B cell (primary cell): ENCODE measurements around the gene KNSTRN. TPM values are rescaled to one million over a fixed set of nuclear protein-coding genes. Genes with fewer than 3 reads are reported as not detected.

Experiments used
- ATAC-seq: fragments of 200-7000 bp; cut with Tn5 transposase; one replicate; pipeline ENCODE4 v1.10.0; 2021; ENCODE audit warnings: low read depth, mild to moderate bottlenecking, moderate number of reproducible peaks, moderate library complexity
- CTCF ChIA-PET: fragments of 350-600 bp; sonication (Branson Sonifier 250); formaldehyde crosslinking; loops from one replicate; lab custom pipeline; 2021; ENCODE audit warnings: antibody characterized with exemption, inconsistent platforms; lab: Charles Lee
- POLR2A ChIA-PET: fragments of 350-600 bp; sonication (Branson Sonifier 250); formaldehyde crosslinking; loops from one replicate; lab custom pipeline; 2021; ENCODE audit warnings: antibody characterized with exemption; lab: Charles Lee
- DNase-seq: peaks from one replicate; pipeline ENCODE4 v3.0.0; 2013
- H2AFZ ChIP-seq: 2 replicates; pipeline ENCODE4 v1.6.1; 2012; ENCODE audit warnings: mild to moderate bottlenecking, low read depth, low read length; ENCODE audit not compliant: insufficient read depth, poor library complexity, severe bottlenecking
- H3K27ac ChIP-seq, 2 donors: 1 replicate in 1 of 2; 2 replicates in 1 of 2; pipeline ENCODE4 v1.5.1; 2012 to 2013; ENCODE audit warnings: low read length in 2 of 2, mild to moderate bottlenecking in 2 of 2, moderate library complexity in 1 of 2
- H3K27me3 ChIP-seq, 4 experiments: fragments of 200-600 bp in 1 of 4; sonication (generic) in 1 of 4; replicated peaks in 1 of 4; 1 replicate in 2 of 4; 2 replicates in 2 of 4; pipeline versions ENCODE4 v1.6.1 to v1.7.0; 2013 to 2016; ENCODE audit warnings: low read length in 3 of 4, mild to moderate bottlenecking in 2 of 4, mixed read lengths in 1 of 4, moderate library complexity in 1 of 4; ENCODE audit not compliant: insufficient read depth in 4 of 4, control insufficient read depth in 3 of 4; ENCODE audit errors: control extremely low read depth in 1 of 4
- H3K36me3 ChIP-seq, 2 experiments: replicated peaks in 1 of 2; 1 replicate in 1 of 2; 2 replicates in 1 of 2; pipeline versions ENCODE4 v1.6.1 to v1.7.1; 2013; ENCODE audit warnings: low read length in 1 of 2; ENCODE audit not compliant: insufficient read depth in 2 of 2, control insufficient read depth in 1 of 2; ENCODE audit errors: control extremely low read depth in 1 of 2, extremely low read depth in 1 of 2
- H3K4me1 ChIP-seq, 2 donors: fragments of 200-600 bp in 1 of 2; sonication (generic) in 1 of 2; 1 replicate in 1 of 2; 2 replicates in 1 of 2; pipeline versions ENCODE4 v1.5.1 to v1.6.1; 2013 to 2017; ENCODE audit warnings: low read length in 2 of 2; ENCODE audit not compliant: control insufficient read depth in 2 of 2, insufficient read depth in 2 of 2
- H3K4me2 ChIP-seq: replicated peaks from 2 replicates; pipeline ENCODE3; 2012; ENCODE audit warnings: mild to moderate bottlenecking, low read depth, low read length; ENCODE audit not compliant: poor library complexity, severe bottlenecking
- H3K4me3 ChIP-seq, 5 experiments: fragments of 200-600 bp in 1 of 5; sonication (generic) in 1 of 5; 1 replicate in 3 of 5; 2 replicates in 2 of 5; pipeline versions ENCODE4 v1.5.1 to v1.7.0; 2011 to 2016; ENCODE audit warnings: low read length in 4 of 5, mild to moderate bottlenecking in 4 of 5, low read depth in 2 of 5, control low read depth in 1 of 5, moderate library complexity in 1 of 5; ENCODE audit not compliant: insufficient read depth in 1 of 5; ENCODE audit errors: control extremely low read depth in 1 of 5, extremely low read depth in 1 of 5
- H3K79me2 ChIP-seq: fragments of 200-600 bp; sonication (generic); one replicate; pipeline ENCODE4 v1.6.0; 2016; ENCODE audit warnings: low read length; ENCODE audit not compliant: control insufficient read depth, insufficient read depth
- H3K9ac ChIP-seq: fragments of 200-600 bp; sonication (generic); 2 replicates; pipeline ENCODE4 v1.6.1; 2017; ENCODE audit warnings: mild to moderate bottlenecking, low read length, moderate library complexity
- H3K9me3 ChIP-seq, 3 donors: one replicate each; pipeline versions ENCODE4 v1.6.1 to v1.7.1; 2013; ENCODE audit warnings: low read length in 2 of 3; ENCODE audit not compliant: control insufficient read depth in 2 of 3, insufficient read depth in 1 of 3; ENCODE audit errors: control extremely low read depth in 1 of 3
- H4K20me1 ChIP-seq: 2 replicates; pipeline ENCODE4 v1.6.0; 2012; ENCODE audit warnings: mild to moderate bottlenecking, low read length; ENCODE audit not compliant: insufficient read depth, control insufficient read depth, poor library complexity, severe bottlenecking
- H3K27ac Mint-ChIP-seq: one replicate; pipeline ENCODE4 v1.8.0; 2021; ENCODE audit warnings: mixed read lengths
- H3K27me3 Mint-ChIP-seq: one replicate; pipeline ENCODE4 v1.8.0; 2021; ENCODE audit warnings: mixed read lengths
- H3K4me1 Mint-ChIP-seq: one replicate; pipeline ENCODE4 v1.8.0; 2021; ENCODE audit warnings: mixed read lengths
- H3K4me3 Mint-ChIP-seq: one replicate; pipeline ENCODE4 v1.8.0; 2021; ENCODE audit warnings: mixed read lengths
- H3K9me3 Mint-ChIP-seq: one replicate; pipeline ENCODE4 v1.8.0; 2022; ENCODE audit warnings: mixed read lengths; ENCODE audit not compliant: insufficient read depth
- EZH2 ChIP-seq: IDR thresholded peaks from 2 replicates; pipeline ENCODE4 v1.6.1; 2012; ENCODE audit warnings: borderline replicate concordance, low read depth, mild to moderate bottlenecking, moderate library complexity, low read length; ENCODE audit not compliant: insufficient read depth, poor library complexity, severe bottlenecking
- WGBS: methylation state at CpG from one replicate; pipeline ENCODE4 v1.1.5; 2013; ENCODE audit warnings: missing lambda C conversion rate; ENCODE audit not compliant: insufficient coverage; 5-methylcytosine and 5-hydroxymethylcytosine counted together
- intact Hi-C: fragments of 100-400 bp; cut with micrococcal nuclease; formaldehyde crosslinking; loops from one replicate; pipeline ENCODE4 v1.10.0; 2022
- polyA plus RNA-seq: library from polyadenylated mRNA; depleted of rRNA; stranded (reverse); fragments of >200 nt; gene quantifications from 2 replicates; pipeline ENCODE4 v1.2.3, GENCODE V29; 2012
- total RNA-seq, 2 donors: library from RNA; stranded (reverse); fragments of 120-200 nt in 1 of 2; gene quantifications; 1 replicate in 1 of 2; 2 replicates in 1 of 2; pipeline versions ENCODE4 v1.2.3 to v1.2.4, GENCODE V29; 2013 to 2022
- TF ChIP-seq, protein P1 (sequence below): fragments of 200-600 bp; IDR thresholded peaks from one replicate; pipeline ENCODE4 v1.8.0; 2022; ENCODE audit warnings: antibody characterized with exemption, mild to moderate bottlenecking

The KNSTRN gene
- total and polyA plus RNA-seq, 2 donors (not counting 1 experiment from before 2014, with no cell fraction given): 4.0 to 14.0 TPM

DNA sequence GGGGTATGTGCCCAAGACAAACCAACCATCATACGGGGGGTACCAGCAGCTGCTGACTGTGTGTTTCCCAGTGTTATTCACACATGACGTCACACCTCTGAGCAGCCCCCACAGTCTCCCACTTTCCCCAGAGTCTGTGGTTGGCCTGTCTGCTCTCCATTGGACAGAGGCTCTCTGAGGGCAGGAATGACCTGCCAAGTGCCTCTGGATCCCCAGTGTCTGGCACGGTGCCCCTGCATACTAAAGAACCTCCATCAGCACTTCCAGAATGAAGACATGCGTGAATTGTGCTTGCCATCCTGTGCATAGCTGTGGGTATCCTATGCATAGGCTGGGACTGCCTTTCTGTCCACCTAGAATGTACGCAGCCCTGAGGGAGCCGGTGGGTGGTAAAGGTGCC is 38.3 kb upstream of the KNSTRN start:
- no peaks in the 10 kb centered on the region for H3K27me3 ChIP-seq
- H3K4me2 ChIP-seq: peak overlapping the region; percentile 7
- no peak overlapping the region for H3K27ac ChIP-seq
- no peak overlapping the region for H3K4me3 Mint-ChIP-seq
- no peaks in the 10 kb centered on the region for H3K36me3 ChIP-seq
- TF ChIP-seq EZH2: no peak
- TF ChIP-seq, protein P1, sequence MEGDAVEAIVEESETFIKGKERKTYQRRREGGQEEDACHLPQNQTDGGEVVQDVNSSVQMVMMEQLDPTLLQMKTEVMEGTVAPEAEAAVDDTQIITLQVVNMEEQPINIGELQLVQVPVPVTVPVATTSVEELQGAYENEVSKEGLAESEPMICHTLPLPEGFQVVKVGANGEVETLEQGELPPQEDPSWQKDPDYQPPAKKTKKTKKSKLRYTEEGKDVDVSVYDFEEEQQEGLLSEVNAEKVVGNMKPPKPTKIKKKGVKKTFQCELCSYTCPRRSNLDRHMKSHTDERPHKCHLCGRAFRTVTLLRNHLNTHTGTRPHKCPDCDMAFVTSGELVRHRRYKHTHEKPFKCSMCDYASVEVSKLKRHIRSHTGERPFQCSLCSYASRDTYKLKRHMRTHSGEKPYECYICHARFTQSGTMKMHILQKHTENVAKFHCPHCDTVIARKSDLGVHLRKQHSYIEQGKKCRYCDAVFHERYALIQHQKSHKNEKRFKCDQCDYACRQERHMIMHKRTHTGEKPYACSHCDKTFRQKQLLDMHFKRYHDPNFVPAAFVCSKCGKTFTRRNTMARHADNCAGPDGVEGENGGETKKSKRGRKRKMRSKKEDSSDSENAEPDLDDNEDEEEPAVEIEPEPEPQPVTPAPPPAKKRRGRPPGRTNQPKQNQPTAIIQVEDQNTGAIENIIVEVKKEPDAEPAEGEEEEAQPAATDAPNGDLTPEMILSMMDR: no peak
- DNase-seq: no peak
- ChIA-PET POLR2A (interaction anchor here (0.6 to 1.5 kb wide), 2 partner anchors 62 to 78 kb away, joined by 3 to 5 read pairs; partner anchors contain the start of gene IVD), CTCF (interaction anchor here (0.7 to 15.0 kb wide), 27 partner anchors 8 to 540 kb away, joined by 3 to 382 read pairs (median 5); partner anchors contain the start of genes INAFM2, IVD, KNSTRN and PLCB2)
- no peak overlapping the region for H3K27ac Mint-ChIP-seq
- no peaks in the 10 kb centered on the region for H3K79me2 ChIP-seq
- no peaks in the 10 kb centered on the region for H4K20me1 ChIP-seq
- WGBS: 68% methylated on average over 4 of the region's 6 CpGs
- H2AFZ ChIP-seq: no peak overlapping the region
- H3K4me3 ChIP-seq: no peak overlapping the region
- no peaks in the 10 kb centered on the region for H3K9me3 Mint-ChIP-seq
- no peaks in the 10 kb centered on the region for H3K27me3 Mint-ChIP-seq
- H3K9ac ChIP-seq: no peak overlapping the region
- no peak for ATAC-seq
- no peaks in the 10 kb centered on the region for H3K4me1 Mint-ChIP-seq
- no peaks in the 10 kb centered on the region for H3K4me1 ChIP-seq
- H3K9me3 ChIP-seq: no peaks in the 10 kb centered on the region
- intact Hi-C loops: loop anchor here (1.0 kb wide), 1 partner anchor 24 kb away; no protein-coding TSS in a partner anchor

DNA sequence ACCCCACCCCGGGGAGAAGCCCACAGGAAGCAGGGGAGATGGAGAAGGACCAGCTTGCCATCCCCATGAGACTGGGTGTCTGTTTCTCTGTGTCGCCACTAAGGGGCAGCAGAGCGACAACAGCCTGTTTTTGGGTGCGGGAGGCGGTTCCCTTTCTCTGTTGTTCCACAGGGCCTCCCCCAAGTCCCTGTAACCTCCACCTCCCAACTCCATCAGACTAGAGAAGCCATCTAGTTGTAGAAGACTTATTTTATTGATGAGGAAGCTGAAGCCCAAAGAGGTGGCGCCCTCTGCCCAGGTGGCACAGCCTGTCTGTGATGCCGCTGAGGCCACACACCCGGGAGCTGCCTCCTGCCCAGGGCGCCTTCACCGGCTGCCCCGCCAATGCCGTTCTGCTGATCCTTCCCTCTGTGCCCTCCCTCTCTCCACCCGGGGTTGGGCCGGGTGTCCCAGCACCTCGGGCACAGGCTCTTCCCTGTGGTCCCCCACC is 37.8 kb upstream of the KNSTRN start:
- CTCF ChIA-PET: interaction anchor here (0.7 to 15.0 kb wide), 27 partner anchors 8 to 541 kb away, joined by 3 to 382 read pairs (median 5); partner anchors contain the start of genes INAFM2, IVD, KNSTRN and PLCB2
- no peaks in the 10 kb centered on the region for H3K36me3 ChIP-seq
- H3K4me2 ChIP-seq: peak overlapping the region; percentile 7
- H3K27ac ChIP-seq: no peak overlapping the region
- no peak overlapping the region for H3K4me3 ChIP-seq
- no peak overlapping the region for H3K9ac ChIP-seq
- H3K79me2 ChIP-seq: no peaks in the 10 kb centered on the region
- DNase-seq (peak; percentile 77), ATAC-seq (peak; percentile 88)
- H2AFZ ChIP-seq: no peak overlapping the region
- TF ChIP-seq, protein P1: peak; percentile 83
- no peak for TF ChIP-seq EZH2
- intact Hi-C loops: loop anchor here (1.0 kb wide), 1 partner anchor 24 kb away; no protein-coding TSS in a partner anchor
- H3K27me3 Mint-ChIP-seq: no peaks in the 10 kb centered on the region
- no peak overlapping the region for H3K4me3 Mint-ChIP-seq
- no peaks in the 10 kb centered on the region for H3K4me1 Mint-ChIP-seq
- H3K27me3 ChIP-seq: no peaks in the 10 kb centered on the region
- POLR2A ChIA-PET: interaction anchor here (0.6 to 1.5 kb wide), 2 partner anchors 61 to 77 kb away, joined by 3 to 5 read pairs; partner anchors contain the start of gene IVD
- no peak overlapping the region for H3K27ac Mint-ChIP-seq
- no peaks in the 10 kb centered on the region for H4K20me1 ChIP-seq
- no peaks in the 10 kb centered on the region for H3K9me3 Mint-ChIP-seq
- 37% methylated on average over 13 of the region's 15 CpGs for WGBS
- H3K9me3 ChIP-seq: no peaks in the 10 kb centered on the region
- no peaks in the 10 kb centered on the region for H3K4me1 ChIP-seq
